HepG2 (cell line): ENCODE data around the gene SOX12. TPM values are rescaled to one million over a fixed set of nuclear protein-coding genes. Genes with fewer than 3 reads are reported as not detected.

Experiments used
- CAMTA2 ChIP-seq: sonication (generic); formaldehyde crosslinking; IDR thresholded peaks from 2 replicates; pipeline ENCODE4 v1.4.0; 2020; ENCODE audit warnings: mild to moderate bottlenecking, missing genetic modification reagents, borderline replicate concordance
- FOXK2 ChIP-seq: fragments of 450-650 bp; IDR thresholded peaks from 2 replicates; pipeline ENCODE4 v1.6.1; 2016
- GLI4 ChIP-seq: sonication (generic); formaldehyde crosslinking; IDR thresholded peaks from 2 replicates; pipeline ENCODE4 v1.5.1; 2020; ENCODE audit warnings: missing genetic modification reagents, mild to moderate bottlenecking, moderate library complexity, borderline replicate concordance
- MYC ChIP-seq: sonication (generic); formaldehyde crosslinking; IDR thresholded peaks from 2 replicates; pipeline ENCODE4 v1.9.0; 2021; ENCODE audit warnings: missing genetic modification reagents, borderline replicate concordance
- NFYB ChIP-seq: sonication (generic); formaldehyde crosslinking; IDR thresholded peaks from 2 replicates; pipeline ENCODE4 v1.4.0; 2020; ENCODE audit warnings: missing genetic modification reagents
- RFXANK ChIP-seq: IDR thresholded peaks from 2 replicates; pipeline ENCODE4 v1.6.1; 2016
- SMAD1 ChIP-seq: sonication (generic); formaldehyde crosslinking; IDR thresholded peaks from 2 replicates; pipeline ENCODE4 v1.4.0; 2020; ENCODE audit warnings: missing genetic modification reagents, low read depth, mild to moderate bottlenecking, borderline replicate concordance
- SP2 ChIP-seq: sonication (generic); formaldehyde crosslinking; IDR thresholded peaks from 2 replicates; pipeline ENCODE4 v1.5.1; 2020; ENCODE audit warnings: mild to moderate bottlenecking, missing genetic modification reagents
- SRY ChIP-seq: sonication (generic); formaldehyde crosslinking; IDR thresholded peaks from 2 replicates; pipeline ENCODE4 v1.8.0; 2022; ENCODE audit warnings: mild to moderate bottlenecking, missing genetic modification reagents
- ZNF180 ChIP-seq: sonication (generic); formaldehyde crosslinking; IDR thresholded peaks from 2 replicates; pipeline ENCODE4 v1.4.0; 2020; ENCODE audit warnings: low read depth, missing genetic modification reagents, borderline replicate concordance
- ZNF260 ChIP-seq: sonication (generic); formaldehyde crosslinking; IDR thresholded peaks from 2 replicates; pipeline ENCODE4 v1.4.0; 2020; ENCODE audit warnings: missing genetic modification reagents, low read depth, mild to moderate bottlenecking, borderline replicate concordance
- ZNF383 ChIP-seq: sonication (generic); formaldehyde crosslinking; IDR thresholded peaks from 2 replicates; pipeline ENCODE4 v1.4.0; 2020; ENCODE audit warnings: missing genetic modification reagents, mild to moderate bottlenecking, borderline replicate concordance
- ZNF660 ChIP-seq: sonication (generic); formaldehyde crosslinking; IDR thresholded peaks from 2 replicates; pipeline ENCODE4 v1.5.1; 2020; ENCODE audit warnings: mild to moderate bottlenecking, low read depth, missing genetic modification reagents, borderline replicate concordance
- polyA plus RNA-seq, 8 experiments: library from polyadenylated mRNA; depleted of rRNA in 3 of 8; stranded (reverse) in 7 of 8; unstranded in 1 of 8; fragments of >200 nt; fragmentation: Illumina TruSeq in 4 of 8; extraction: Trizol in 4 of 8; gene quantifications; 2 replicates each; pipeline versions ENCODE4 v1.2.1 to v1.2.3, GENCODE V29; 2011 to 2016; ENCODE audit warnings: low read depth in 4 of 8, missing spikeins in 1 of 8, mixed read lengths in 1 of 8; ENCODE audit not compliant: insufficient read depth in 1 of 8
- total RNA-seq, 5 experiments: library from RNA; depleted of rRNA; stranded (reverse); fragments of >200 nt; fragmentation: Illumina TruSeq; extraction: Trizol; gene quantifications; 2 replicates each; pipeline ENCODE4 v1.2.3, GENCODE V29; 2016; ENCODE audit warnings: low read depth in 1 of 5
- TF ChIP-seq, protein P1 (sequence below): IDR thresholded peaks from 2 replicates; pipeline ENCODE4 v1.6.1; 2016
- TF ChIP-seq, protein P2 (sequence below): sonication (generic); formaldehyde crosslinking; IDR thresholded peaks from 2 replicates; pipeline ENCODE4 v1.4.0; 2020; ENCODE audit warnings: missing genetic modification reagents
- TF ChIP-seq, protein P3 (sequence below): sonication (generic); formaldehyde crosslinking; IDR thresholded peaks from 2 replicates; pipeline ENCODE4 v1.8.1; 2022; ENCODE audit warnings: low read depth, mild to moderate bottlenecking, missing genetic modification reagents
- TF ChIP-seq, protein P4 (sequence below): sonication (generic); formaldehyde crosslinking; IDR thresholded peaks from 2 replicates; pipeline ENCODE4 v1.8.1; 2023; ENCODE audit warnings: mild to moderate bottlenecking, inconsistent platforms, moderate library complexity, missing genetic modification reagents, borderline replicate concordance

SOX12 gene
- total and polyA plus RNA-seq, 2 of the 13 experiments (the other 11 are each of a cell fraction or from before 2014, with no cell fraction given) = 10.0 to 18.7 TPM

DNA sequence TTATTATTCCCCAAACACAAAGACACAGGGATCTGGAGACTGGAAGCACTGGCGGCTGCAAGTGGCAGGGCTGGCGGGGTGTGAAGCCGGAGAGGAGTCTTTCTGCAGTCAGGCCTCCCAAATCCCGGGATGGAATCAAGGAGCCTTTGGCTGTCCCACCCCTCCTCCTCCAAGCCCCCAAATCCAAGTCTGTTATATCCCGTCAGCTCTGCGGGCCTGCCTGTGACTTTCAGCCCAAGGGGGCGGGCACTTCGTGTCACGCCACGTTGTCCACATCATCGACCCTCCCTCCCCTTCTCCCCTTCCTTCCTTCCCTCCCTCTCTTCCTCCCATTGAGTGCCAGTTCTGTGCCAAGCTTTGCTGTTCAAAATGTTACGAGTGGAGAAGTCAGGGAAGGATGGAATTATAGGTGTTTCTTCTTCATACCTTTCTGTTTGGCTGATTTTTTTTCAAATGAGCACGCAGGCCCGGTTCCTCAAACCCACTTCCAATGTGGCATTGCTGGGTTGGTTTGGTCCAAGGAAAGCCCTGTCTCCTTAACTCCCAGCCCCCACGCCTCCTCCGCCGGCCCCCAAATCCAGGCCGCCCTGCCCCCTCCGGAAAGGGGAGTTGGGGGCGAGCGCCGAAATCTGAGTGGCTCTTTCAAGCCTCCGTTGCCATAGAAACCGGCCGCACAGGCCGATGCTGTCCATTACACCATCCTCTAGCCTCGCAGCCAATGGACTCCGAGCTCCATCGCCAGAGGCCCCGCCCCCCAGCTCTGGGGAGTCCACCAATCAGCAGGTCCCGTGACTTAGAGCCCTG is 15.3 kb upstream of the SOX12 start (continued):
- TF ChIP-seq SMAD1 (CRISPR knock-in tag) = peak; percentile 86; the same call in 1 of the 2 replicates
- peak; percentile 64 for TF ChIP-seq MYC (CRISPR knock-in tag)
- peak; percentile 95 for TF ChIP-seq GLI4 (CRISPR knock-in tag)
- TF ChIP-seq, protein P1, sequence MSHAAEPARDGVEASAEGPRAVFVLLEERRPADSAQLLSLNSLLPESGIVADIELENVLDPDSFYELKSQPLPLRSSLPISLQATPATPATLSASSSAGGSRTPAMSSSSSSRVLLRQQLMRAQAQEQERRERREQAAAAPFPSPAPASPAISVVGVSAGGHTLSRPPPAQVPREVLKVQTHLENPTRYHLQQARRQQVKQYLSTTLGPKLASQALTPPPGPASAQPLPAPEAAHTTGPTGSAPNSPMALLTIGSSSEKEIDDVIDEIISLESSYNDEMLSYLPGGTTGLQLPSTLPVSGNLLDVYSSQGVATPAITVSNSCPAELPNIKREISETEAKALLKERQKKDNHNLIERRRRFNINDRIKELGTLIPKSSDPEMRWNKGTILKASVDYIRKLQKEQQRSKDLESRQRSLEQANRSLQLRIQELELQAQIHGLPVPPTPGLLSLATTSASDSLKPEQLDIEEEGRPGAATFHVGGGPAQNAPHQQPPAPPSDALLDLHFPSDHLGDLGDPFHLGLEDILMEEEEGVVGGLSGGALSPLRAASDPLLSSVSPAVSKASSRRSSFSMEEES (CRISPR knock-in tag) = peak; percentile 33
- peak; percentile 98; the same call in 1 of the 2 replicates for TF ChIP-seq CAMTA2
- no peak for TF ChIP-seq ZNF383 (CRISPR knock-in tag)
- TF ChIP-seq, protein P2, sequence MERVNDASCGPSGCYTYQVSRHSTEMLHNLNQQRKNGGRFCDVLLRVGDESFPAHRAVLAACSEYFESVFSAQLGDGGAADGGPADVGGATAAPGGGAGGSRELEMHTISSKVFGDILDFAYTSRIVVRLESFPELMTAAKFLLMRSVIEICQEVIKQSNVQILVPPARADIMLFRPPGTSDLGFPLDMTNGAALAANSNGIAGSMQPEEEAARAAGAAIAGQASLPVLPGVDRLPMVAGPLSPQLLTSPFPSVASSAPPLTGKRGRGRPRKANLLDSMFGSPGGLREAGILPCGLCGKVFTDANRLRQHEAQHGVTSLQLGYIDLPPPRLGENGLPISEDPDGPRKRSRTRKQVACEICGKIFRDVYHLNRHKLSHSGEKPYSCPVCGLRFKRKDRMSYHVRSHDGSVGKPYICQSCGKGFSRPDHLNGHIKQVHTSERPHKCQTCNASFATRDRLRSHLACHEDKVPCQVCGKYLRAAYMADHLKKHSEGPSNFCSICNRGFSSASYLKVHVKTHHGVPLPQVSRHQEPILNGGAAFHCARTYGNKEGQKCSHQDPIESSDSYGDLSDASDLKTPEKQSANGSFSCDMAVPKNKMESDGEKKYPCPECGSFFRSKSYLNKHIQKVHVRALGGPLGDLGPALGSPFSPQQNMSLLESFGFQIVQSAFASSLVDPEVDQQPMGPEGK (CRISPR knock-in tag) = peak; percentile 57
- peak; percentile 91; the same call in 1 of the 2 replicates for TF ChIP-seq SRY (CRISPR knock-in tag)
- TF ChIP-seq ZNF180 (CRISPR knock-in tag) = 0 out of 2 replicates have a peak, but pooled peaks have one; percentile 85
- no peak for TF ChIP-seq ZNF260 (CRISPR knock-in tag)
- TF ChIP-seq, protein P3, sequence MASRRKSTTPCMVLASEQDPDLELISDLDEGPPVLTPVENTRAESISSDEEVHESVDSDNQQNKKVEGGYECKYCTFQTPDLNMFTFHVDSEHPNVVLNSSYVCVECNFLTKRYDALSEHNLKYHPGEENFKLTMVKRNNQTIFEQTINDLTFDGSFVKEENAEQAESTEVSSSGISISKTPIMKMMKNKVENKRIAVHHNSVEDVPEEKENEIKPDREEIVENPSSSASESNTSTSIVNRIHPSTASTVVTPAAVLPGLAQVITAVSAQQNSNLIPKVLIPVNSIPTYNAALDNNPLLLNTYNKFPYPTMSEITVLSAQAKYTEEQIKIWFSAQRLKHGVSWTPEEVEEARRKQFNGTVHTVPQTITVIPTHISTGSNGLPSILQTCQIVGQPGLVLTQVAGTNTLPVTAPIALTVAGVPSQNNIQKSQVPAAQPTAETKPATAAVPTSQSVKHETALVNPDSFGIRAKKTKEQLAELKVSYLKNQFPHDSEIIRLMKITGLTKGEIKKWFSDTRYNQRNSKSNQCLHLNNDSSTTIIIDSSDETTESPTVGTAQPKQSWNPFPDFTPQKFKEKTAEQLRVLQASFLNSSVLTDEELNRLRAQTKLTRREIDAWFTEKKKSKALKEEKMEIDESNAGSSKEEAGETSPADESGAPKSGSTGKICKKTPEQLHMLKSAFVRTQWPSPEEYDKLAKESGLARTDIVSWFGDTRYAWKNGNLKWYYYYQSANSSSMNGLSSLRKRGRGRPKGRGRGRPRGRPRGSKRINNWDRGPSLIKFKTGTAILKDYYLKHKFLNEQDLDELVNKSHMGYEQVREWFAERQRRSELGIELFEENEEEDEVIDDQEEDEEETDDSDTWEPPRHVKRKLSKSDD (CRISPR knock-in tag) = peak; percentile 22; the same call in 1 of the 2 replicates
- TF ChIP-seq FOXK2 = no peak
- TF ChIP-seq SP2 (CRISPR knock-in tag) = peak; percentile 80
- TF ChIP-seq RFXANK (CRISPR knock-in tag) = peak; percentile 48; the same call in 1 of the 2 replicates
- peak; percentile 85 for TF ChIP-seq NFYB
- TF ChIP-seq, protein P4, sequence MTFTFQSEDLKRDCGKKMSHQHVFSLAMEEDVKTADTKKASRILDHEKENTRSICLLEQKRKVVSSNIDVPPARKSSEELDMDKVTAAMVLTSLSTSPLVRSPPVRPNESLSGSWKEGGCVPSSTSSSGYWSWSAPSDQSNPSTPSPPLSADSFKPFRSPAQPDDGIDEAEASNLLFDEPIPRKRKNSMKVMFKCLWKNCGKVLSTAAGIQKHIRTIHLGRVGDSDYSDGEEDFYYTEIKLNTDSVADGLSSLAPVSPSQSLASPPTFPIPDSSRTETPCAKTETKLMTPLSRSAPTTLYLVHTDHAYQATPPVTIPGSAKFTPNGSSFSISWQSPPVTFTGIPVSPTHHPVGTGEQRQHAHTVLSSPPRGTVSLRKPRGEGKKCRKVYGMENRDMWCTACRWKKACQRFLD = 0 out of 2 replicates have a peak, but pooled peaks have one; percentile 84
- 0 out of 2 replicates have a peak, but pooled peaks have one; percentile 71 for TF ChIP-seq ZNF660 (CRISPR knock-in tag)
